KBM-7 (cell line): ENCODE data around the gene CGB1.
"Not testable (repeated sequence)": the region's sequence is repeated elsewhere in the genome, so short reads cannot be mapped to it uniquely, and the experiment has no call there.

Source experiments
- DNase-seq: peaks from one replicate; pipeline ENCODE4 v3.0.0-alpha.2; 2015
- in situ Hi-C: fragments of 300-500 bp; cut with MboI; formaldehyde crosslinking; loops from 2 replicates; pipeline ENCODE4 v1.14.3; 2020; ENCODE audit warnings: low sequenced_read_pairs, low pct_unique_long_range_greater_than_20kb, mixed read lengths

CGB1 gene

DNA sequence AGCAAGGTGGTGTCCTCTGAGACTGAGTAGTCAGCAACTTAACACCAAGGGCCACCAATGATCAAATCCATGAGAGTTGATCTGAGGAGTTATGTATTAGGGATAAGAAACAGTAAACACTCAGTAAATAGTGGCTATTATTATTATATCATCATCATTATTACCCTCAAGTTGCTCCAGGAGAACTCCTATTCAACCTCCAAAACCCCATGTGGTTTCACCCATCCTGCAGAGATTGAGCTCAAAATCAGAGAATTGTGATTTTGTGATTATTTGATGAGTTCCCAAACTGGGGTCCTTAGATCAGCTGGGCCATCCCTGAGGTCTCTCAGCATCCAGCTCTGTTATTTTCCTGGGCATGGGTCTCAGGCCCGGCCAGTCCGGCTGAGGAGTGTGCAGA is 24.3 kb upstream of the CGB1 start:
- no peak for DNase-seq
- in situ Hi-C loops, result no loop called here

- in situ Hi-C loops, result no loop called here
- DNase-seq, result no peak
These were observed 22.4 kb upstream of the CGB1 start for GRCh38 chr19:49059053-49059452.

DNA sequence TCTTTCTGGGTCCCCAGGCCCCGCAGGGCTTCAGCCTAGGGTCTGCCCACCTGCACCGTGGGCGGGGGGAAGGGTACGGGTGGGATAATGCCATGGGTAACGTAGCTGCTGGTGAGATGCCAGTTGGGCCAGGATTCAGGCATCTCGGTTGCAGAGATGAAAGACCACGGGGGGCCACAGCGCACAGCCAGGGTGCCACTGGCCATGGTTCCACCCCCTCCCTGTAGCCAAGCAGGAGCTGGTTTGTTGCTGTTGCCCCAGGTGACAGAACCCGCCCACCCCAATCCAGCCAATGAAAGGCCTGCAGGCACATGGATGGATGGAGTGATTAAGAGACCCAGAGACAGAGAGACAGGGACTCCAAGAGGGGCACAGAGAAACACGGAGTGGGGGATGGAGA is 21.9 kb upstream of the CGB1 start:
- in situ Hi-C loops, result no loop called here
- DNase-seq, result no peak

- in situ Hi-C loops, result no loop called here
- DNase-seq, result no peak
These were observed 21.0 kb upstream of the CGB1 start, which contains the start of gene CGB7 for GRCh38 chr19:49057636-49058234. TSS of gene CGB7 (minus strand) at chr19:49057749. CDS start at chr19:49055375, 2,374 bp downstream.

DNA sequence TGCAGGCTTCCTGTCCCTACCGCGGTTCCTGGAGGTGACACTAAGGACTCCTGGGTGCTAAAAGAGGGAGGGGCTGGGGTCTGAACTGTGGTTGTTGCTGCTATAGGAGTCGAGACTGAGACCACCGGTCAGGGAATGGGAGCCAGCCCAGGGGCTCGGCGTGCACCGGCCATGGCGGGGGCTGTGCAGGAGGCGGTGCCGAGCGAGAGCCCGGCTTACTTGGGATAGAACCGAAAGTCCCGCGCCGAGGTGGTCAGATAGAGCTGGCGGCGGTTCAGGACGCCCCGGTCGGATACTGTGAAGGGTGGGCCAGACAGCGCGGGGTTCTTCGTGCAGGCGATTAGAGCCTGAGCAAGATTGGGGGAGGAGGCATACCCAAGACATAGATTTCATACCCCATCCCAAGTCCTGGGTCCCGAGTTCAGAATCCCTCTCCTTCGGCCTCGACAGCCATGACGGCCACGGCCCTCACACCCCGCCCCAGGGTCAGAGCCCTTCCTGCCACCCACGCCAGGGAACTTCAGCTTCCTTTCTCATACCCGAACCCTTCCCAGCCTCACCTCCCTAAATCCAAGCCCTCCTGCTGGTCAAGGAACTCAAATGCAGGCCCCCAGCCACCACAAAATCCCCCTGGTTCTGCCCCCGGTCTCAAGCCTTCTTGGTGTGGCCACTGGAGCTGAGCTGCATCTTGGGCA is 20.4 kb upstream of the CGB1 start:
- in situ Hi-C loops, DNase-seq: not testable (repeated sequence)

DNA sequence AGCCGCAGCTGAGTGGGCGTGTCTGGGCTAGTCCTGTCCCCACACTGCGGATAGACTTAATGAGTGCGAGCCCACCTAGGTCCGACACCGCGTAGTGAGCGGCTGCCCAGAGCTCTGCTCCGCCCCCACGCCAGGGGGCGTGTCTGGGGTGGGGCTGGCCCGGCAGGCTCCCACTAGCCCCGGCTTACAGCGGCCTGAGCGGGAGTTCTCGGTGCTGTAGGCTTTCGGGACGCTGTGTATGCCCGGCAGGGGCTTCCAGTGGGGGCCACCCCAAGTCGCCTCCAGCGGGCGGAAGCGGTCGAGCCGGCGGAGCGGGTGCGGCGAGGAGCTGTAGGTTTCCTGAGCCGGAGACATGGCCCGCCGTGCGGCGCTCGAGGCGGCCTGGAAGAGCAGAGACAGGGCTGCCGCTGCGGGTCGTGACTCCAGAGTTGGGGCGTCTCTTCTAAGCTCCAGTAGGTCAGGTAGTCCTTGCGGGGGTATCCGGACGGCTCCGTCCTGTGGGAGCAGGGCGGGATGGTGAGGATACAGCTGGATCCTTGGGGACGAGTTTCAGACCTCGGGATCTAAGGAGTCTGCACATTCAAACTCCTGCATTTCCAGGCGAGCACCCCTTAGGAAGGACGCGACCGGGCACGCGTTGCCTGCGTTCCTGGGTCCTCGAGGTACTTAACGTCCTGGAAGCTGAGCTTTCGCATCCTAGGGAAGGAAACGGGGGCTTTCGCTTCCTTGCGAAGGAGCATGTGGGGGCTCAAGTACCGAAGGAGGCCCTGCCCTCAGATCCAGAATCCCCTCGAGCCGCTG is 19.6 kb upstream of the CGB1 start:
- peak; percentile 61 for DNase-seq
- in situ Hi-C loops, result no loop called here

DNA sequence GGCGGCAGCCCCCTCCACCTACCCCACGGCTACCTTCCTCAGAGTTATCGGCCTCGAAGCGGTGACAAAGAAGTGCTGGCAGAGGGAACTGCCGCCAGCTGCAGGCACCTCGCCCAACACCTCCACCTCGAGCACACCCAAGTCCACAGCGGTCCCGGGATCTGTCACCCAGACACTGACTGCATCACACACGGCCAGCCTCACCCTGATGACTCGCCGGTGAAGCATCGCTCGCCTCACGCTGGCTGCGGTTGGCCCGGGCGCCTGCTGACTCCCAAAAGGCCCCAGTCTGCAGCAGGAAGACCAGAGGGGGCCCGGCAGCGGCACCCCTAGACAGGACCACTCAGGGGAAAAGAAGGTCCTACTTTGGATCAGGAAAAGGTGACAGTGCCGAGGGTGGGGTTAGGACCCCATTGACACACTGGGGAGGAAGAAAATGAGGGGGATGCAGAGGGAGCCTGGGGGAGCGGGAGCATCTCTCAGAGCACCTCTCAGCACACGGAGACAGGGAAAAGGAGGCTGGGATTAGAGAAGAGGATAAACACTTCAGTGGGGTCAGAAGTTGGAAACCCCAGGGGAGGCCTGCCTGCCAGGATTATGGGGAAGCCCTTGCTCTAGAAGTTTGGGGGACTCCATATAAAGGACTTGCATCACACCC is 13.8 kb upstream of the CGB1 start:
- DNase-seq, in situ Hi-C loops: not testable (repeated sequence)

- in situ Hi-C loops, DNase-seq: not testable (repeated sequence)
These were observed 13.1 kb upstream of the CGB1 start for GRCh38 chr19:49049834-49050233.

DNA sequence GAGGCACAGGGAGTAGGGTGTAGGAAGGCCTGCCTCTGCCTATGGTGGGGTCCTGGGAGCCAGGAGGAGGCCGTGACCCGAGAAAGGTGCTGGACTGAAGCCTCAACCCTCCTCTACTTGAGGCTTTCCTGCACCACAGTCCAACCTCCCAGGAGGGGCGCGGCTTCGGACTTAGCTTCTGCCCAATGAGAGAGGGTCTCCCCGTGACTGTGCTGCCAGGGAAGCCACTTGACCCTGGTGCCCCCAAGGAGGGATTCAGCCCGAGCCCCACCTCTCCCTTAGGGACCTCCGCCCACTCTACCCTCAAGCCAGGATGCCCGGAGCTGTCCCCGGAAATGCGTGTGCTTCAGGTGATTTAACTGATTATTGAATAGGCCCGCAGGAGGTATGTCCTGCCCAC is 12.3 kb upstream of the CGB1 start, which contains the start of gene CGB8:
Gene CGB8 (minus strand): TSS at position 101 of the 400 bp plus-strand sequence. CDS start 372 bp downstream, outside the sequence.
- in situ Hi-C loops, DNase-seq: not testable (repeated sequence)

GRCh38 chr19:49043548-49043947 is 6.9 kb upstream of the CGB1 start, which contains the start of gene CGB5:
TSS of gene CGB5 (plus strand) at chr19:49043848. CDS start at chr19:49044210, 362 bp downstream.
- DNase-seq, in situ Hi-C loops: not testable (repeated sequence)

DNA sequence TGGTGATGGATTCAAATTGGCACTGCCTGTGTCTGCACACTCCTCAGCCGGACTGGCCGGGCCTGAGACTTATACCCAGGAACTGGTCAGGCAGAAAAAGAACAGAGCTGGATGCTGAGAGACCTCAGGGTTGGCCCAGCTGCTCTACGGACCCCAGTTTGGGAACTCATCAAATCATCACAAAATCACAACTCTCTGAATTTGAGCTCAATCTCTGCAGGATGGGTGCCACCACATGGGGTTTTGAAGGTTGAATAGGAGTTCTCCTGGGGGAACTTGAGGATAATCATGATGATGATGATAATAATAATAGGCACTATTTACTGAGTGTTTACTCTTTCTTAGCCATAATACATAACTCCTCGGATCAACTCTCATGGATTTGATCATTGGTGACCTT is 6.0 kb upstream of the CGB1 start:
- DNase-seq, in situ Hi-C loops: not testable (repeated sequence)

DNA sequence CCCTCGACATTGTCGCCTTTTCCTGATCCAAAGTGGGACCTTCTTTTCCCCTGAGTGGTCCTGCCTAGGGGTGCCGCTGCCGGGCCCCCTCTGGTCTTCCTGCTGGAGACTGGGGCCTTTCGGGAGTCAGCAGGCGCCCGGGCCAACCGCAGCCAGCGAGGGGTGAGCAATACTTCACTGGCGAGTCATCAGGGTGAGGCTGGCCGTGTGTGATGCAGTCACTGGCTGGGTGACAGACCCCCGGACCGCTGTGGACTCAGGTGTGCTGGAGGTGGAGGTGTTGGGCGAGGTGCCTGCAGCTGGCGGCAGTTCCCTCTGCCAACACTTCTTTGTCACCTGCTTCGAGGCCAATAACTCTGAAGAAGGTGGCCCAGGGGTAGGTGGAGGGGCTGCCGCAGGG is 5.5 kb upstream of the CGB1 start:
- DNase-seq, result no peak
- in situ Hi-C loops, result no loop called here

DNA sequence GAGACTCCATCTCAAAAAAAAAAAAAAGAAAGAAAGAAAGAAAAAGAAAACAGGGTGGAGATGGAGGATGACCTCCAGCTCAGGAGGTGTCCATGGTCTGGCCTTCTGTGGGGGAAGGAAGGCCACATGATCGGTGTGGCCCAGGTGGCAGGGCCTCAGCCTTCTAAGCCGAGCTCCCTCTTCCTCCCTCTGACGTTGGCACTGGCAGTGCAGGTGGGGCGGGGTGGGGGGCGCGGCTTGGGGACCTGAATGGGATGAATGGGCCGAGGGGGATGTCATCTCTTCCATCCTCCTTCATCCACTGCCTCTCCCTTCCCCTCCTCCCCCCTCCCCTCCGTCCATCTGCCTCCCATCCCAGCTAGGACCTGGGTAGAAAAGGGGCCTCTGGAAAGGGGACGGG is 3.0 kb upstream of the CGB1 start:
- in situ Hi-C loops, DNase-seq: not testable (repeated sequence)

GRCh38 chr19:49038557-49039276 is 2.0 kb upstream of the CGB1 start:
- in situ Hi-C loops, result not testable (repeated sequence)

GRCh38 chr19:49038111-49038510 is 1.4 kb upstream of the CGB1 start:
- DNase-seq, in situ Hi-C loops: not testable (repeated sequence)

More at GRCh38 chr19:49038557-49039276, 2.0 kb upstream of the CGB1 start:
- not testable (repeated sequence) for DNase-seq

GRCh38 chr19:49031642-49032301 is 4.9 kb downstream of the CGB1 start, which contains the start of gene CGB2:
TSS of gene CGB2 (plus strand) at chr19:49031890. CDS start at chr19:49032096, 206 bp downstream.
- DNase-seq, in situ Hi-C loops: not testable (repeated sequence)

GRCh38 chr19:49030323-49030722 is 6.4 kb downstream of the CGB1 start:
- DNase-seq, in situ Hi-C loops: not testable (repeated sequence)

- DNase-seq, in situ Hi-C loops: not testable (repeated sequence)
These were observed 6.9 kb downstream of the CGB1 start for GRCh38 chr19:49029749-49030148.
